Lower leg skin (tissue), 4 donors: Measurements from ENCODE around the gene CEBPA. TPM values are rescaled to one million over a fixed set of nuclear protein-coding genes. Genes with fewer than 3 reads are reported as not detected.
"Not testable (repeated sequence)": the region's sequence is repeated elsewhere in the genome, so short reads cannot be mapped to it uniquely, and the experiment has no call there.

ENCODE experiments used
- DNase-seq, 2 donors: peaks; one replicate each; pipeline ENCODE4 v3.0.0-alpha.2; 2019; ENCODE audit warnings: low spot score in 2 of 2
- H3K4me3 ChIP-seq: fragments of 200-600 bp; sonication (generic); 2 replicates; pipeline ENCODE4 v1.5.1; 2017; ENCODE audit warnings: mild to moderate bottlenecking, low read depth; ENCODE audit not compliant: poor library complexity, severe bottlenecking
- CTCF ChIP-seq, 3 donors: fragments of 450-650 bp; IDR thresholded peaks; one replicate each; pipeline ENCODE4 v1.5.1; 2016; ENCODE audit warnings: antibody characterized with exemption in 3 of 3, mild to moderate bottlenecking in 3 of 3, moderate library complexity in 2 of 3
- POLR2A ChIP-seq, 2 donors: fragments of 450-650 bp; IDR thresholded peaks; one replicate each; pipeline ENCODE4 v1.6.1; 2016 to 2017; ENCODE audit warnings: antibody characterized with exemption in 2 of 2, mild to moderate bottlenecking in 1 of 2, moderate library complexity in 1 of 2
- WGBS, 2 donors: methylation state at CpG; one replicate each; pipeline ENCODE4 v1.1.5; 2018; 5-methylcytosine and 5-hydroxymethylcytosine counted together
- intact Hi-C: fragments of 100-400 bp; cut with DNase I; formaldehyde crosslinking; loops from one replicate; pipeline ENCODE4 v1.15.0; 2023; ENCODE audit warnings: low total_unique reads
- total RNA-seq, 4 donors: library from RNA; depleted of rRNA; stranded (reverse); fragments of >200 nt; gene quantifications; one replicate each; pipeline ENCODE4 v1.1.0, GENCODE V29; 2016

Gene CEBPA
- total RNA-seq, 4 donors from 2014 or later = 228 to 297 (median 255) TPM

DNA sequence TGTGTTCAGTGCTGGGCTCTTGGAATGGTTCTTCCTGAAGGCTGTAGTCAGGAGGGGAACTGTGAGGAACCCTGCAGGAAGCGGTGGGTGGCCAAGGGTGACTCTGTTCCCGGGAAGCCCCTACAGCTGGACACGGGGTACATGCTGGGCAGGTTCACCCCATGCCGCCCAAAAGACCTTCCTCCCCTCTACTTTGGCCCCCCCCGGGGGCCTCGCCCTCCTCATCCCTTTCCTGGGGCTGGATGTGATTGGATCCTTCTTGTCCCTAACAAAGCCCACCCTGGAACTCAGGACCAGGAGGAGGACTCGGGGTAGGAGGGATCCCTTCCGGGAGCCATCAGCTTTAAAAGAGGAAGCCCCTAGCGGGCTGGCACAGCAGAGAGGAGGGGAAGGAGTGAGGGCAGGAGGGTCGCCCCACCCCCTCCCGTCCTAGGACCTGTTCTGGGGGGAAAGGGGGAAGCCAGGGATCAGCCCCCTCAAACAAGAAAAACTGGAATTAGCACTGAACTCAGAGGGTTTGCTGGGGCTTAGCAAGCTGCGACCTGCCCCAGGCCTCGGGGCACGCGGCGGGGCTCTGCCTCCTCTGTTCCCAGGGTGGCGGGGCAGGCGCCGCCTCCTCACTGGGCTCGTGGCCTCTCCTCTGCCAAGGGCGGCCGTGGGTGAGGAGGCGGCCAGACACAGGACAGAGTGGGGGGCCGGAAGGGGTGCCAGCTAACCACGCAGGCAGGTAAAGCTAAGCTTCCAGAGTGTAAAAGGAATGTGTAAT, 4.0 kb downstream of the CEBPA start:
- 42 to 65% methylated on average over 21 to 24 of the region's 25 CpGs for WGBS, 2 donors
- TF ChIP-seq POLR2A (IDR thresholded peaks at IDR 0.05) = no peak
- TF ChIP-seq CTCF (IDR thresholded peaks at IDR 0.05) = no peak
- intact Hi-C loops = no loop called here
- H3K4me3 ChIP-seq = no peak overlapping the region
- DNase-seq = peak in 1 of 2 donors; percentile 90

DNA sequence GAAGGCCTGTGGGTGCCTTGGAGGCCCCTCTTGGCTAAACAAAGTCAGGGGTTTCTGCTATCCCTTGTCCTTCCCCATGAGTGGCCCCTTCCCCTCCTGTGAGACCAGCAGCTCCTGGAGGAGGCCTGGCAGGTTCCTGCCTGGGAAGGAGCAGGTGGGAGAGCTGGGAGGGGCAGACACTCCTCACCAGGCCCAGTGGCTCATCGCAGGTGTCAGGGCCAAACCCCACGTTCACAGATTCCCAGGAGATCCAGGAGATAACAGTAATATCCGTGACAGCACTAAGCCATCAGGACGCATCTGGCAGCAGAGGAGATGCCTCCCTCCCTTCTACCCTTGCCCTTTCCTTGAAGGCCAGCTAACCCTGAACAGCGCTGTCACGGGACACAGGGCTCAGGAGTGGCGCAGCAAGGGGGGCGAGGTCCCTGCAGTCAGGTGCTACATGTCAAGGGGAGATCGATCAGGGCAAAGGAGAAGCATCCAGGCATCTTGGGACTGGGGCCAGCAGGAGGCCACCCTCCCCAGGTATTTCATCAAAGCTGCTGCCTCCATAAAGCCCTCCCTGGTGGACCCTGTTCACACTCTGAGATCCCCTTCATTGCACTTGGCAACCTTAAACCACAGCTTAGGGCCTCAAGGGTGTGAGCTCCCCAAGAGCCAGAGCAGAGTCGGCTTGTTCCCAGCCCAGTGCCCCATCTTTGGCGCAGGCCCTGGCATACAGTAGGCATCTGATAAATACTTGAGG, 4.8 kb downstream of the CEBPA start:
- DNase-seq = no peak
- no peak overlapping the region for H3K4me3 ChIP-seq
- 56% methylated on average over 9 to 11 of the region's 11 CpGs for WGBS, 2 donors
- no peak for TF ChIP-seq POLR2A (IDR thresholded peaks at IDR 0.05)
- no peak for TF ChIP-seq CTCF (IDR thresholded peaks at IDR 0.05)
- intact Hi-C loops = no loop called here

DNA sequence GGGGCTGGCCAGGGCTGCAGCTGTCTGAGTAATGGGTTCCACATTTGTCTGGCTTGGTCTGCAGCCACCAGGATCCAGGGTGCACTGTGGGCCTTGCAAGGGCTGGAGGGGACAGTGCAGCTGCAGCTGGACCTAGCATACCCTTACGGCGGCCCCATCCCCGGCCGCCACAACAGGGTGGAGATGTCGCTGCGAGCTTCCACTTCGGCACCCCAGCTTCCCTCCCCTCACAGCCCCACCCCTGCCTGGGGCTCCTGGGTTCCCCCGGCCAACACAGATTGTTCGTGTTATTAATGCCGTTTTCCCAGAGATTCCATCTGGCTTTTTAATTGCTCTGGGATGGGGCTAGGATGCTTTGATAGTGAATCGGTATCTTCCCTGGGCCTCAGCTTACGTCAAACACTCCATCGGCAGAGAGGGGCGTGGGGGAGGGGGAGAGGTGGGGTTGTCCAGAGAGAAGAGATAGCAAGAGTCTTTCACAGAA, 5.8 kb downstream of the CEBPA start:
- WGBS, 2 donors = 29 to 39% methylated on average over 14 of the region's 14 CpGs
- intact Hi-C loops = no loop called here
- no peak overlapping the region for H3K4me3 ChIP-seq

GRCh38 chr19:33295621-33296487, 6.5 kb downstream of the CEBPA start:
- 69 to 74% methylated on average over 12 of the region's 12 CpGs for WGBS, 2 donors
- H3K4me3 ChIP-seq = no peak overlapping the region
- TF ChIP-seq CTCF (IDR thresholded peaks at IDR 0.05) = no peak
- TF ChIP-seq POLR2A (IDR thresholded peaks at IDR 0.05) = no peak
- DNase-seq = no peak
- intact Hi-C loops = no loop called here

More for the DNA sequence above, 5.8 kb downstream of the CEBPA start:
- TF ChIP-seq CTCF (IDR thresholded peaks at IDR 0.05) = no peak
- no peak for TF ChIP-seq POLR2A (IDR thresholded peaks at IDR 0.05)
- DNase-seq = no peak

DNA sequence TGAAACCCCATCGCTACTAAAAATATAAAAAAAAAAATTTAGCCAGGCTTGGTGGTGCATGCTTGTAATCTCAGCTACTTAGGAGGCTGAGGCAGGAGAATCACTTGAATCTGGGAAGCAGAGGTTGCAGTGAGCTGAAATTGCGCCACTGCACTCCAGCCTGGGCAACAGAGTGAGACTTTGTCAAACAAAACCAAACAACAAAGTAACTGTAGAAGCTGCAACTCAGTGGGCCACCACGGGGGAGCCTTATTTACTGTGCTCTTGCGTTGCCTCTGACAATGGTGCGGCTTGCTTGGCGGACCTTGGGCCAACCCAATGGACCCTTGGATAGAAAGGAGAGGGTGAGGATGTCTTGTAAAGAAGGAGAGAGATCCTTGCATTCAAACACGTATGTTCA, 7.3 kb downstream of the CEBPA start:
- WGBS, 2 donors = 95 to 98% methylated on average over 7 of the region's 7 CpGs
- intact Hi-C loops, DNase-seq, H3K4me3 ChIP-seq: not testable (repeated sequence)
